Measurements from ENCODE around the gene IL17RE. TPM values are rescaled to one million over a fixed set of nuclear protein-coding genes. Genes with fewer than 3 reads are reported as not detected.

IL17RE gene
- total and polyA plus RNA-seq, 2 of the 13 experiments (the other 11 are each of a cell fraction or from before 2014, with no cell fraction given), result 14.5 to 24.1 TPM

GRCh38 chr3:9947025-9947995, 44.7 kb downstream of the IL17RE start (continued):
- TF ChIP-seq, protein P1, sequence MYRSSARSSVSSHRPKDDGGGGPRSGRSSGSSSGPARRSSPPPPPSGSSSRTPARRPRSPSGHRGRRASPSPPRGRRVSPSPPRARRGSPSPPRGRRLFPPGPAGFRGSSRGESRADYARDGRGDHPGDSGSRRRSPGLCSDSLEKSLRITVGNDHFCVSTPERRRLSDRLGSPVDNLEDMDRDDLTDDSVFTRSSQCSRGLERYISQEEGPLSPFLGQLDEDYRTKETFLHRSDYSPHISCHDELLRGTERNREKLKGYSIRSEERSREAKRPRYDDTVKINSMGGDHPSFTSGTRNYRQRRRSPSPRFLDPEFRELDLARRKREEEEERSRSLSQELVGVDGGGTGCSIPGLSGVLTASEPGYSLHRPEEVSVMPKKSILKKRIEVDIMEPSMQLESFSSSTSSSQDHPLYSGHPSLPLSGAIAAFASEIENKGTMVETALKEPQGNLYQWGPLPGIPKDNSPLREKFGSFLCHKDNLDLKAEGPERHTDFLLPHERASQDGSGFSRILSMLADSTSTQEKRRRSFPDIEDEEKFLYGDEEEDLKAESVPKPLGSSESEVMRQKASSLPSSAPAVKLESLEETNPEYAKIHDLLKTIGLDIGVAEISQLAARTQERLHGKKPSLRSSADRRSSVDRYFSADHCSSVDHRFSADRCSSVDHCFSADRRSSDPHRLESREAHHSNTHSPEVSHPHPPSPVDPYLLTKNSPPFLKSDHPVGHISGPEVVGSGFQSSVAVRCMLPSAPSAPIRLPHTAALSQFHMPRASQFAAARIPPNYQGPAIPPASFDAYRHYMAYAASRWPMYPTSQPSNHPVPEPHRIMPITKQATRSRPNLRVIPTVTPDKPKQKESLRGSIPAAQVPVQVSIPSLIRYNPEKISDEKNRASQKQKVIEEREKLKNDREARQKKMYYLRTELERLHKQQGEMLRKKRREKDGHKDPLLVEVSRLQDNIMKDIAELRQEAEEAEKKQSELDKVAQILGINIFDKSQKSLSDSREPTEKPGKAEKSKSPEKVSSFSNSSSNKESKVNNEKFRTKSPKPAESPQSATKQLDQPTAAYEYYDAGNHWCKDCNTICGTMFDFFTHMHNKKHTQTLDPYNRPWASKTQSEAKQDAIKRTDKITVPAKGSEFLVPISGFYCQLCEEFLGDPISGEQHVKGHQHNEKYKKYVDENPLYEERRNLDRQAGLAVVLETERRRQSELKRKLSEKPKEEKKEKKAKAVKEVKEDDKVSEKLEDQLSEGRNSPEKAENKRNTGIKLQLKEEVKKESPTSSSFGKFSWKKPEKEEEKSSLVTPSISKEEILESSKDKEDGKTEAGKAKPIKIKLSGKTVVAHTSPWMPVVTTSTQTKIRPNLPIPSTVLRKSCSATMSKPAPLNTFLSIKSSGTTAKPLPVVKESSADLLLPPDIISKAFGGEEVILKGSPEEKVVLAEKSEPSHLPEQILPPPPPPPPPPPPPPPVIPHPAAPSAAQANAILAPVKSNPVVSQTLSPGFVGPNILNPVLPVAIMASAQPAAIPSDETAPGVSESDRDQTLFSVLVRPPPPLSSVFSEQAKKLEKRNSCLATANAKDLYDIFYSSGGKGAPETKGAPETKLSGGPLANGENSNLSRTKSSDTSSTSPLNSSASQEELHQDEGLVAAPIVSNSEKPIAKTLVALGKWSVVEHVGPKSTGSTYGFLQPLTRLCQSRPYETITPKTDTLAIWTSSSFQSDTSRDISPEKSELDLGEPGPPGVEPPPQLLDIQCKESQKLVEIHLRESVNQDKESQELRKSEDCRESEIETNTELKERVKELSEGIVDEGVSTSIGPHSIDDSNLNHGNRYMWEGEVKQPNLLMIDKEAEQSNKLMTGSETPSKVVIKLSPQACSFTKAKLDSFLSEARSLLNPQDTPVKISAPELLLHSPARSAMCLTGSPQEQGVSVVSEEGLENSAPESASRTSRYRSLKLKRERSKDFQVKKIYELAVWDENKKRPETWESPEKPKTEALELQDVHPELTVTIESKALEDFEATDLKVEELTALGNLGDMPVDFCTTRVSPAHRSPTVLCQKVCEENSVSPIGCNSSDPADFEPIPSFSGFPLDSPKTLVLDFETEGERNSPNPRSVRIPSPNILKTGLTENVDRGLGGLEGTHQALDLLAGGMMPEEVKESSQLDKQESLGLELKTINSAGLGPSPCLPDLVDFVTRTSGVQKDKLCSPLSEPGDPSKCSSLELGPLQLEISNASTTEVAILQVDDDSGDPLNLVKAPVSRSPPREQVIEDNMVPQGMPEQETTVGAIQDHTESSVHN (CRISPR knock-in tag; IDR thresholded peaks at IDR 0.05), result peak; percentile 87
- peak; percentile 78; the same call in 1 of the 2 replicates for TF ChIP-seq ZBTB34 (CRISPR knock-in tag; IDR thresholded peaks at IDR 0.05)
- peak; percentile 99 for TF ChIP-seq MYC (CRISPR knock-in tag; IDR thresholded peaks at IDR 0.05; ENCODE audit: borderline replicate concordance)
- TF ChIP-seq ATF4 (CRISPR knock-in tag; IDR thresholded peaks at IDR 0.05), result peak in 1 of 2 experiments; percentile 48; a peak in 2 of 4 replicates
- no peak for TF ChIP-seq ZNF329 (CRISPR knock-in tag; IDR thresholded peaks at IDR 0.05; ENCODE audit: low read depth)
- TF ChIP-seq GLI4 (CRISPR knock-in tag; IDR thresholded peaks at IDR 0.05; ENCODE audit: borderline replicate concordance), result peak; percentile 91; the same call in 1 of the 2 replicates
- 0 out of 2 replicates have a peak, but pooled peaks have one; percentile 92 for TF ChIP-seq CAMTA2 (CRISPR knock-in tag; IDR thresholded peaks at IDR 0.05; ENCODE audit: borderline replicate concordance)
- TF ChIP-seq JARID2 (CRISPR knock-in tag; IDR thresholded peaks at IDR 0.05; ENCODE audit: insufficient replicate concordance), result no peak

Measured in HepG2 (cell line).